Vagina (tissue), 2 donors: ENCODE results near the gene MACROD2. TPM values are rescaled to one million over a fixed set of nuclear protein-coding genes. Genes with fewer than 3 reads are reported as not detected.
"Not testable (repeated sequence)": the region's sequence is repeated elsewhere in the genome, so short reads cannot be mapped to it uniquely, and the experiment has no call there.

Experiments used
- DNase-seq, 2 donors: peaks; one replicate each; pipeline ENCODE4 v3.0.0-alpha.2; 2017; ENCODE audit errors: extremely low spot score in 2 of 2
- H3K27ac ChIP-seq: fragments of 200-600 bp; sonication (generic); one replicate; pipeline ENCODE4 v1.5.1; 2019
- H3K27me3 ChIP-seq: fragments of 200-600 bp; sonication (generic); one replicate; pipeline ENCODE4 v1.5.1; 2019
- H3K36me3 ChIP-seq, 2 donors: fragments of 200-600 bp; sonication (generic); one replicate each; pipeline ENCODE4 v1.5.1; 2017 to 2019
- H3K4me1 ChIP-seq: fragments of 200-600 bp; sonication (generic); one replicate; pipeline ENCODE4 v1.5.1; 2019
- H3K4me3 ChIP-seq, 2 donors: fragments of 200-600 bp; sonication (generic); 1 replicate in 1 of 2; 2 replicates in 1 of 2; pipeline ENCODE4 v1.5.1; 2016 to 2019
- H3K9me3 ChIP-seq: fragments of 200-600 bp; sonication (generic); one replicate; pipeline ENCODE4 v1.5.1; 2019
- POLR2A ChIP-seq, 2 donors: fragments of 450-650 bp; IDR thresholded peaks; one replicate each; pipeline ENCODE4 v1.6.1; 2017; ENCODE audit warnings: antibody characterized with exemption in 2 of 2, mild to moderate bottlenecking in 2 of 2, moderate library complexity in 2 of 2
- POLR2AphosphoS5 ChIP-seq, 2 donors: sonication (generic); formaldehyde crosslinking; IDR thresholded peaks; one replicate each; pipeline ENCODE4 v1.9.0; 2017; ENCODE audit warnings: antibody characterized with exemption in 2 of 2, mild to moderate bottlenecking in 2 of 2, low read depth in 1 of 2; ENCODE audit not compliant: insufficient read depth in 1 of 2
- intact Hi-C: fragments of 100-400 bp; cut with DNase I; formaldehyde crosslinking; loops from one replicate; pipeline ENCODE4 v1.15.1; 2023
- total RNA-seq: library from RNA; depleted of rRNA; stranded (reverse); fragments of >200 nt; gene quantifications from one replicate; pipeline ENCODE4 v1.2.3, GENCODE V29; 2016
- TF ChIP-seq, protein P1 (sequence below), 3 experiments: fragments of 450-650 bp in 2 of 3; fragments of 200-600 bp in 1 of 3; sonication (generic) in 1 of 3; IDR thresholded peaks; one replicate each; pipeline ENCODE4 v1.5.1; 2017 to 2019; ENCODE audit warnings: antibody characterized with exemption in 3 of 3, mild to moderate bottlenecking in 2 of 3, moderate library complexity in 2 of 3

The MACROD2 gene
- total RNA-seq, 1 donor from 2014 or later: 12.5 TPM

GRCh38 chr20:14259689-14260088 is 264.4 kb downstream of the MACROD2 start:
- Histone ChIP-seq H3K9me3 (no peaks in the 10 kb centered on the region), H3K27ac (no peak overlapping the region), H3K4me1 (peaks cover 10% of the 10 kb centered on the region), H3K27me3 (no peaks in the 10 kb centered on the region), H3K36me3 (no peaks in the 10 kb centered on the region), H3K4me3 (no peak overlapping the region)
- intact Hi-C loops: no loop called here
- TF ChIP-seq, protein P1, sequence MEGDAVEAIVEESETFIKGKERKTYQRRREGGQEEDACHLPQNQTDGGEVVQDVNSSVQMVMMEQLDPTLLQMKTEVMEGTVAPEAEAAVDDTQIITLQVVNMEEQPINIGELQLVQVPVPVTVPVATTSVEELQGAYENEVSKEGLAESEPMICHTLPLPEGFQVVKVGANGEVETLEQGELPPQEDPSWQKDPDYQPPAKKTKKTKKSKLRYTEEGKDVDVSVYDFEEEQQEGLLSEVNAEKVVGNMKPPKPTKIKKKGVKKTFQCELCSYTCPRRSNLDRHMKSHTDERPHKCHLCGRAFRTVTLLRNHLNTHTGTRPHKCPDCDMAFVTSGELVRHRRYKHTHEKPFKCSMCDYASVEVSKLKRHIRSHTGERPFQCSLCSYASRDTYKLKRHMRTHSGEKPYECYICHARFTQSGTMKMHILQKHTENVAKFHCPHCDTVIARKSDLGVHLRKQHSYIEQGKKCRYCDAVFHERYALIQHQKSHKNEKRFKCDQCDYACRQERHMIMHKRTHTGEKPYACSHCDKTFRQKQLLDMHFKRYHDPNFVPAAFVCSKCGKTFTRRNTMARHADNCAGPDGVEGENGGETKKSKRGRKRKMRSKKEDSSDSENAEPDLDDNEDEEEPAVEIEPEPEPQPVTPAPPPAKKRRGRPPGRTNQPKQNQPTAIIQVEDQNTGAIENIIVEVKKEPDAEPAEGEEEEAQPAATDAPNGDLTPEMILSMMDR (IDR thresholded peaks at IDR 0.05): no peak
- TF ChIP-seq POLR2AphosphoS5 (IDR thresholded peaks at IDR 0.05; ENCODE audit: insufficient read depth in 1 of 2, low read depth in 1 of 2) (no peak), POLR2A (IDR thresholded peaks at IDR 0.05) (no peak)
- DNase-seq: no peak

DNA sequence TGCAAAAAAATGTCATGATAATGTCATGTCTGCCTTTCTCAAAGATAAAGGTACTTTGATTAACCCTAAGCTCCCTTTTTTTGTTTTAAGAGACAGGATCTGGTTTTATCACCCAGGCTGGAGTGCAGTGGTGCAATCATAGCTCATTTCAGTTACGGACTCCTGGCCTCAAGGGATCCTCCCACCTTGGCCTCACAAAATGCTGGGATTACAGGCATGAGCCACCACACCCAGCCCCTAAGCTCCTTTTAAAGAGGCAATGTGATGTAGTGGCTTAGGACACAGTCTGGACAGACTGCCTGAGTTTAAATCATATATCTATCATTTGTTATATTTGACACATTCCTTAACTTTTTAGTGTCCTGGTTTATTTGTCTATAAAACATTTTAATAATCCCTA is 265.1 kb downstream of the MACROD2 start:
- TF ChIP-seq POLR2AphosphoS5 (IDR thresholded peaks at IDR 0.05; ENCODE audit: insufficient read depth in 1 of 2, low read depth in 1 of 2) (no peak), POLR2A (IDR thresholded peaks at IDR 0.05) (no peak)
- TF ChIP-seq, protein P1 (IDR thresholded peaks at IDR 0.05): no peak
- H3K36me3 ChIP-seq: no peaks in the 10 kb centered on the region
- H3K9me3 ChIP-seq: no peaks in the 10 kb centered on the region
- H3K27ac ChIP-seq: no peak overlapping the region
- peaks cover 10% of the 10 kb centered on the region for H3K4me1 ChIP-seq
- DNase-seq: no peak
- no peaks in the 10 kb centered on the region for H3K27me3 ChIP-seq
- H3K4me3 ChIP-seq: no peak overlapping the region
- intact Hi-C loops: no loop called here

GRCh38 chr20:14264869-14265268 is 269.6 kb downstream of the MACROD2 start:
- H3K9me3 ChIP-seq: no peaks in the 10 kb centered on the region
- H3K27ac ChIP-seq: no peak overlapping the region
- no peaks in the 10 kb centered on the region for H3K27me3 ChIP-seq
- H3K36me3 ChIP-seq: no peaks in the 10 kb centered on the region
- intact Hi-C loops: no loop called here
- H3K4me3 ChIP-seq: no peak overlapping the region
- TF ChIP-seq, protein P1 (IDR thresholded peaks at IDR 0.05): no peak
- peaks cover 4% of the 10 kb centered on the region for H3K4me1 ChIP-seq
- DNase-seq: no peak

DNA sequence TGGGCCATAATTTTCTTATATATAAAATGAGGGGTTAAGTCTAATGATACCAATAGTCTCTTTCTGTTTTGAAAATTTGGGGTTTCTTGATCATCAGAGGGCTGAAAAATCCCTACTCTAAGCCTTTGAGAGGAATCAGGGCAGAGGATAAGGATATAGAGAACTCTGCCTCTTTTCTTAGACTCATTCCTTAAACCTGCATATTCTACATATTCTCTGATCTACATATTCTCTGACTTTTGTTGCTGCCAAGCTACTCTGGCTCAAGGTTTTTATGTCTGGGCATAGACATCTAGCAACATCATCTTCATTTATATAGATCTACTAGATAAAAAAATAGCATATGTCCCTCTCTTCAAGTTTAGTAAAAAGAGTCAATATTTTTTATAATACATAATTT is 270.9 kb downstream of the MACROD2 start:
- Histone ChIP-seq H3K27ac (no peak overlapping the region), H3K4me1 (no peaks in the 10 kb centered on the region), H3K36me3 (no peaks in the 10 kb centered on the region), H3K27me3 (no peaks in the 10 kb centered on the region), H3K4me3 (no peak overlapping the region), H3K9me3 (no peaks in the 10 kb centered on the region)
- no peak for DNase-seq
- intact Hi-C loops: no loop called here
- TF ChIP-seq, protein P1 (IDR thresholded peaks at IDR 0.05): no peak
- TF ChIP-seq POLR2A (IDR thresholded peaks at IDR 0.05) (no peak), POLR2AphosphoS5 (IDR thresholded peaks at IDR 0.05; ENCODE audit: insufficient read depth in 1 of 2, low read depth in 1 of 2) (no peak)

DNA sequence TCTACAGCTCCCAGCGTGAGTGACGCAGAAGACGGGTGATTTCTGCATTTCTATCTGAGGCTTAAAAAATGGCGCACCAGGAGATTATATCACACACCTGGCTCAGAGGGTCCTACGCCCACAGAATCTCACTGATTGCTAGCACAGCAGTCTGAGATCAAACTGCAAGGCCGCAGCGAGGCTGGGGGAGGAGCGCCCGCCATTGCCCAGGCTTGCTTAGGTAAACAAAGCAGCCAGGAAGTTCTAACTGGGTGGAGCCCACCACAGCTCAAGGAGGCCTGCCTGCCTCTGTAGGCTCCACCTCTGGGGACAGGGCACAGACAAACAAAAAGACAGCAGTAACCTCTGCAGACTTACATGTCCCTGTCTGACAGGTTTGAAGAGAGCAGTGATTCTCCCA is 275.4 kb downstream of the MACROD2 start:
- H3K4me1 ChIP-seq, H3K9me3 ChIP-seq, H3K27ac ChIP-seq, H3K4me3 ChIP-seq, H3K27me3 ChIP-seq, intact Hi-C loops, DNase-seq, H3K36me3 ChIP-seq: not testable (repeated sequence)

DNA sequence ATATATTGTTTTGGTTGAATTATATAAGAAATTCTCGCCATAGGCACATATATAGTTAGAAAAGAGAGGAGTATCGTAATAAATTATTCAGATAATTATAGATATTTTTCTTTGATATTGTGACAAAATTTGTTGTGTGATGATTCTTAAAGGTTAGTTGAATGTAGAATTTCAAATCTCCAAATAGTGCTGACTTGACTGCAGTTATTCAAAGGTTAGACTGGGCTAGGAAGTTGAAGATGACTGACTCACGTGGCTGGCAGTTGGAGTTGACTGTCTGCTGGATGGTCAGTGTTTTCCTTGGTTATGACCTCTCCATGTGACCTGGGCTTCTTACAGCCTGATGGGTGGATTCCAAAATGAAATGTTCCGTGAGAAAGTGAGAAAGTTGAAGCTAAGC is 286.8 kb downstream of the MACROD2 start:
- DNase-seq: no peak
- intact Hi-C loops: no loop called here
- no peaks in the 10 kb centered on the region for H3K36me3 ChIP-seq
- no peaks in the 10 kb centered on the region for H3K27me3 ChIP-seq
- no peaks in the 10 kb centered on the region for H3K9me3 ChIP-seq
- H3K4me3 ChIP-seq: no peak overlapping the region
- TF ChIP-seq POLR2A (IDR thresholded peaks at IDR 0.05) (no peak), POLR2AphosphoS5 (IDR thresholded peaks at IDR 0.05; ENCODE audit: insufficient read depth in 1 of 2, low read depth in 1 of 2) (no peak)
- TF ChIP-seq, protein P1 (IDR thresholded peaks at IDR 0.05): no peak
- no peak overlapping the region for H3K27ac ChIP-seq
- H3K4me1 ChIP-seq: no peaks in the 10 kb centered on the region
